GM21786 (cell line): ENCODE measurements around the gene COA6.
"Not testable (repeated sequence)": the region's sequence is repeated elsewhere in the genome, so short reads cannot be mapped to it uniquely, and the experiment has no call there.

ENCODE experiments used
- ATAC-seq: cut with Tn5 transposase; IDR thresholded peaks from one replicate; pipeline ENCODE4 v1.9.1; 2021; ENCODE audit not compliant: unreplicated experiment

The COA6 gene

DNA sequence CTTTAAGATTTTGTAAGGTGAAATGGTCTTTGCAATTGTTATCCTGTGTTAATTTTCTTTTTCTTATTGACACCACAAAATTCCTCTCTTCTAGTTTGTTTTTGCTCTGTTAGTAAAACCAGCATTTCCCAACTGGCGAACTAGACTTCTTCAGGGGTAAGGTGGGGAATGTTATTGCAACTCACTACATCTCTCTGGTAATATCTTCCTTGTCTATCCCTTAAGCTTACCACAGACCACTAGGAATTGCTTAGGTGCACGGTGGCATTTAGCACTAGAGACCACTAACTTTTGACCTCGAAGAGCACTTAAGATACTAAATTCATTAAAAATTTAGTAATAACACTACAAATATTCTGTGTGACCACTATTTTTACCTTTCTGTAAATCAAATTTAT is 4.2 kb upstream of the COA6 start:
- ATAC-seq = no peak

DNA sequence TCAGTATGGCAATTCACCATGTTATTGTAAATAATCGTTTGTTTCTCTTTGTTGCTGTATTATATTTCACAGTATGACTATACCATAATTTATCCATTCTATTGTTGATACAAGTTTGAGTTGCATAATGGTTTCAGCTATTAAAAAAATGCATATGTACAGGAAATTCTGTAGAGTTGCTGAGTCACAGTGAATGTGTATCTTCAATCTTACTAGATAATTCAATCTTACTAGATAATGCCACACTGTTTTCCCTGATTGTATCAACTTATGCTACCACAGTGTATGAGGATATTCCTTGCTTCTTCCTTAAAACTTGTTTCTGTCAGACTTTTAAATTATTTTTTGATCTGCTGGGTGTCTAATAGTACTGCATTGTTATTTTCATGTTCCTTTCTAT is 3.5 kb upstream of the COA6 start:
- ATAC-seq = no peak

DNA sequence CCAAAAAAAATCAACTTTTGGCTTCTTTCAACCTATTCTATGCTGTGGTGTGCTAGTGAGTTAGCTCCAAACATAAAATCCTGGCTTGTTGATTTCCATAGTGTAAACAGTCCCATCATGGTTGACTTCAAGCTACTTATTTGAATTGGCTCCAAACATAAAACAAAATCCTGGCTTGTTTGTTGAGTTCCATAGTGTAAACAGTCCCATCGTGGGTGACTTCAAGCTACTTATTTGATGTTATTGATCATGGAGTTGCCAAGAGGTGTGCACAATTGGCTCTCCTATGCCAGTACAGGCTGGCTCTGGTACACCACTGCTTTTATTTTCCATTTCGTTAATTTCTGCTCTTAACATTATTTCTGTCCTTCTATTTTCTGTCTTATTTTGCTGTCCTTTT is 1.8 kb upstream of the COA6 start:
- no peak for ATAC-seq

DNA sequence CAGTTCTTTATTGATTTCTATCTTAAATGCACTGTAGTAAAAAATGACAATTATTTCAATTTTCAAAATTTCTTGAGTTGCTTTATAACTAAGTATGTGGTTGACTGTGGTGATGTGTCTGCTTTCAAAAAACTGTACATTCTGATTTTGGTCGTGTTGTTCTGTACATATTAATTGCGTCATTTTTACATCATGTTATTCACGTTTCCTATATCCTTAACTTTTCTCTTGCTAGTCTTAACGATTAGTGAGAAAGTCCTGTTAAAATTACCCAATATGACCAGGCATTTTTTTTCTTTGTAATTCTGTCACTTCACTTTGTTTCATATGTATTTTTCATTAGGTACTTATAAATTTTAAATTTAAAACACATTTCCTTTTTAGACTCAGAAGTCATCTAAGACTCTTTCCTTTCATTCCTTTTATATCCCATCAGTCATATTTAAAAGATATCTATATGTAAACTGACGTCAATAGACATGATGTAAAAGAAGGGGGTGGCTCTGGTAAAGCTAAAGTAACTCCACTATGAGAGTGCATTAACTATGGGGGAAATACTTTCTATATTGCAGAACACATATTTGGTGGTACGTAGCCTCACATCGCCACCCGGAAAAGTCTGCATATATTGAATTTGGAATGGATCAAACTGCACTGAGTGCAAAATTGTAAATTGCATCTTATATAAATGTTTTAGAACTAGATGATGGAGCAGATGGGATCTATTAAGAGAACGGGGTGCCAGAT is 1.1 kb upstream of the COA6 start:
- ATAC-seq = no peak

DNA sequence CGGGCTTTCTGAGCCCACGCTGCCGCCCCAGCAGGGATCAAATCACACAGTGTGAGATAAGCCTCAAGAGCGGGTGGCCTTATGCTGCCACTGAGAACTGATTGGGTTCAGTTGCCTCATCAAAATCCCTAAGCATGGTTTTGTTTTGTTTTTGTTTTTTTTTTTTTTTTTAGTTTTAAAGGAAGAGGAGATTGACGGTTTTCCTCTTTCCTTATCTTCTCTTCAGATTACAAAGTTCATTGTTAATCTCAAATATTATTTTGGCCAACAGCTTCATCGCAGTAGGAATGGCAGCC is 651 bp downstream of the COA6 start:
- no peak for ATAC-seq

DNA sequence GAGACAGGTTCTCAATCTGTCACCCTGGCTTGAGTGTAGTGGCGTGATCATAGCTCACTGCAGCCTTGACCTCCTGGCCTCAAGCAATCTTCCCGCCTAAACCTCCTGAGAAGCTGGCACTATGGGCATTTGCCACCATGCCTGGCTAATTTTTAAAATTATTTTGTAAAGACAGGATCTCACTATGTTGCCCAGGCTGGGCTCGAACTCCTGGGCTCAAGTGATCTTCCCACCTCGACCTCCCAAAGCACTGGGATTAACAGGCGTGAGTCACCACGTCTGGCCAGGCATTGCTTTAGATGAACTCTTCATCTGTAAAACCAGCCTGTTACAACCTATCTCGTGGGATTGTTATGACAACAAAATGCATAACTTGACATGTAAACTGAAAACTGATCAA is 2.4 kb downstream of the COA6 start:
- no peak for ATAC-seq

DNA sequence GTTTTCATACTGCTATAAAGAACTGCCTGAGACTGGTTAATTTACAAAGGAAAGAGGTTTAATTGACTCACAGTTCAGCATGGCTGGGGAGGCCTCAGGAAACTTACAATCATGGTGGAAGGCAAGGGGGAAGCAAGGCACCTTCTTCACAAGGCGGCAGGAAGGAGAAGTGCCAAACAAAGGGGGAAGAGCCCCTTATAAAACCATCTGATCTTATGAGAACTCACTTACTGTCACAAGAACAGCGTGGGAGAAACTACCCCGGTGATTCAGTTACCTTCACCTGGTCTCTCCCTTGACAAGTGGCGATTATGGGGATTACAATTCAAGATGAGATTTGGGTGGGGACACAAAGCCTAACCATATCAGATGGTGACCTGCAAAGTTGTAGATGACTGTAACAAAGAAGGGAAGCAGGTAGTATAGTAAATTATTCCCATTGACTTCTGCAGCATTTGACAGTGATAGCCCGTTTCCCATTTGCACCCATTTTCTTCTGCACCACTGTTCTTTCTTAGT is 6.4 kb downstream of the COA6 start:
- ATAC-seq = not testable (repeated sequence)

DNA sequence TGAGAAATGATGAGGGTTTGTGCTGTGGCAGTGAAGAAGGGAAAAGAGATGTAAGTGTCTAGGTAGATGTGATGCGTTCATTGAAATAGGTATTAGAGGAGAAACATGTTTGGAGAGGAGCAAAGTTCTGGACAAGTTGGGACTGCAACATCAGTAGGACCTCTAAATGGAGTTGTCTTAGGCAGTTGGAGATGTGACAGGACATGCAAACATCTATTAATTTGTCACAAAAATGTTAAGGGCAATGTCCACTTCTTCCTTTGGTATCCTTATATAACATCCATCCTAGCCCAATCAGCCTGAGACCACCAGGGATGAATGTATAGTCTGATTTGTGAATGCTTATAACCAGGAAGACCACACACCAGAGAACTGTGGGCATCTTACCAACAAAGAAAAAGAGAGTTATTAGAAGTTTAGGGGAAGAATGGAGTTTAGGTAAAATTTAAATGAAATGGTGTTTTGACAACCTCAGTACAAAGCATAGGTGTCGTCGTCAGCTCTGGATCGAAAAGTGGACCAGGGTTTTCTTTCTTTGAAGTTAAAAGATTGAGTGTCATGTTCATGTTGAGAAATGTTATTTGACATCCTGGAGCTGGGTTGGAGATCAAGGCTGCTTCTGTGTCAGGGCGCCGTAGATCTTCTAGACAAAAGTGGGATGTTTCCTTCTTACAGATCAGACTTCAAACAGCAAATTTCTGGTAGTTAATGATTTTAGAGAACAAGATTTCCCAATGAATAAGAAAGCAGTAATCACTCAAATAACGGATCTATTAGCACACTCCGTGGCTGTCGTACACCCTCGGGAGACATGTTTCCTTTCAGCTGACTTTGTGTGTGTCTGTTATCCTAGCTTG is 8.7 kb downstream of the COA6 start:
- ATAC-seq = no peak

DNA sequence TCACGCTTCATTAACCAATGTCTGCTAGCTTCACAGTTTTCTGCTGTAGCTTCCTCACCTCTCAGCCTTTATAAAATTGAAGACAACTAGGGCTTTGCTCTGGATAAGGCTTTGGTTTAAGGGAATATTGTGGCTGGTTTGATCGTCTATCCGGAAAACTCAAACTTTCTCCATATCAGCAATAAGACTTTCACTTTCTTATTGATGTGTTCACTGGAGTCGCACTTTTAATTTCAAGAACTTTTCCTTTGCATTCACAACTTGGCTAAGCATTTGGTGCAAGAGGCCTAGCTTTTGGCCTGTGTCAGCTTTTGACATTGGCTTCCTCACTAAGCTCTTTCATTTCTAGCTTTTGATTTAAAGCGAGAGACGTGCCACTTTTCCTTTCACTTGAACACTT is 12.9 kb downstream of the COA6 start:
- no peak for ATAC-seq

DNA sequence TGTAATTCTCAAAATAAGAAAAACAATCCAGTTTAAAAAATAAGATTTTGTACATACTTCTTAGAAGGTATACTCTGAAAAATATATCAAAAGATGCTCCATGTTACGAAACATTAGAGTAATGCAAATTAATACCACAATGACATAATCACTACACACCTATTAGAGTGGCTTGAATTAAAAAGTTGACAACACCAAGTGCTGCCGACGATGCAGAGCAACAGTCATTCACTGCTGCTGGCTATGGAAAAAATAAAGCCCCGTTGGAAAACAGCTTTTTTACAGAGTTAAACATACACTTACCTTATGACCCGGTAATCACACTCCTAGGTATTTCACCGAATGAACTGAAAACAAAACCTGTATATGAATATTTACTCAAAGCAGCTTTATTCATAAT is 14.8 kb downstream of the COA6 start:
- no peak for ATAC-seq

DNA sequence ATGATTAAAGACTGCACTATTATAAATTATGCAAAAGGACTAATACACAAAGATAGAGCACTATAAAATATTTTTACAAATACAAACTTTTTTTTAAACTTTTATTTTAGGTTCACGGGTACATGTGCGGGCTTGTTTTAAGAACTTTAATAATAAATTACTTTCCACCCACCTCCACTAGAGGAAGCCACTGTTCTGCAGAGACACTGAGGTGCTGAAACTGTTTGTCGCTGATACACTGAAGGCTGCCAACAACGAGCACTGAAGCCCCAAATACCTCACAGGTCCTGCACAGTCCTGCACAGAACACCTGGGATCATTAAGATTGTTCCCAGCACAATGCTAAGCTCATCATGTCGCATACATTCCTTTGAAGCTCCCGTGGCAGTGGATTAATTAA is 19.9 kb downstream of the COA6 start:
- ATAC-seq = no peak

DNA sequence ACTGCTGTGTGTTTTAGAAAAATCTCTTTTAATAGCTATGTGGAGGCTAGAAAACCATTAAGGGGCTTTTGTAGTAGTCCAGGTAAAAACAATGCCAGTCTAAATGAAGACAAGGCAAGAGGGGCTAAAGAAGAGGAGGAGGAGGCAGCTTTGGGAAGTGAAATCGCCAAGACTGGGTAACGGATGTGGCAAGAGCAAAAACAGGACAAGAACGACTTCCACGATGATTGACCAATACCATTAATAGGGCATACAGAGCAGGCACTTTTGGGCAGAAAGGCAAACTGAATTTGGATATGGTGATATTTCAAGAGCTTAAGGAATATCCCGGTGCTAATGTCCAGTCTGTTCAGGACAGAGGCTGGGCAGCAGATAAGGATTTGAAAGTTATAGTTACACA is 22.0 kb downstream of the COA6 start:
- no peak for ATAC-seq

DNA sequence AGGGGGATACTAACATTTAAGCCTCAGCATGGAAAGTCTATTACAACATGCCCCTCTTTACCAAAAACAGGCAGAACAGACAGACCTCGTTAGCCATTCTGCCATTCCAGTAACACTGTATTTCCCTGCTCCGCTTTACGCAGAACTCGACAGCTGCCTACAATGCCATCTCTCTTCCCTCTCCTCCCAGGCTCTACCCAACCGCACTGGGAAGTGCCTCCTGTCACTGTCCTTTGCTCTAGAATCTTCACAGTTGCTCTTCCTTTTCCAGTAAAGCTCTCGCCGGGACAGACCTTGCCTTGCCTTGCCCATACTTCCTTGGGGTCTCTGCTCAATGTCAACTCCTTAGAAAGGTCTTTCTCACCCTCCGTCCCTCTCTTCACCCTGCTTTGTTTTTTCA is 22.8 kb downstream of the COA6 start:
- no peak for ATAC-seq

DNA sequence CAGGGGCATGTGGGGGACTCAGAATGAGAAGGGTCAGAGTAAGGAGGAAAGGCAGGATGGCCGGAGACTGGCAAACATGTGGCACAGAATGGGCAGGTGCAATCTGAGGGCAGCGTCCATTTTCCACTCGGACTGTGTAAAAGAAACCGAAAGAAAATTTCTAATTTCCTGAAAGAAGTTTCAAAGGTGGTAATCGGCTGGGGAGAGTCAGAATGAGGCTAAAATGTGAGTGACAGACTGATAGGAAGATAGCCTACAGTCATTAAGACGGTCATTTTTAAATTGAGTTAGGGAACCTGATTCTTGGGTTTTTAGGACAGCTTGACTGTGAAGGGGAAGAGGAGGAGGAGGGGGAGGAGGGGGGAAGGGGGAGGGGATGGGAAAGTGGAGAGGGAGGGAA is 23.6 kb downstream of the COA6 start:
- no peak for ATAC-seq

DNA sequence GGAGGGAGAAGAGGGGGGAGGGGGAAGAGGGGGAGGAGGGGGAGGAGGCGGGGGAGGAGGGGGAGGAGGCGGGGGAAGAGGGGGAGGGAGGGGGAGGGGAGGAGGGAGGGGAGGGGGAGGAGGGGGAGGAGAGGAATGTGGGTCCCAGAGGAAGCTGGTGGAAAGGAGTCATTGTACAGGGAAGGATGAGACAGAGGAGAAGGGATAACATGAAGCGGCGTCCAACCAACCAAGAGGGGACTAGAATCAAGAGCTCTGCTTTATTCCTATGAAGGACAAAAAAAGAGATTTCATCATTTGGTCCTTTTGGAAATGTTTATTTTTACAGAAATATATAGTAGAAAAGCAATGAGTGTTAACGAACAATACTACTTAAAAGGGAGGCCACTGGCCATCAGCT is 24.5 kb downstream of the COA6 start:
- ATAC-seq = no peak

DNA sequence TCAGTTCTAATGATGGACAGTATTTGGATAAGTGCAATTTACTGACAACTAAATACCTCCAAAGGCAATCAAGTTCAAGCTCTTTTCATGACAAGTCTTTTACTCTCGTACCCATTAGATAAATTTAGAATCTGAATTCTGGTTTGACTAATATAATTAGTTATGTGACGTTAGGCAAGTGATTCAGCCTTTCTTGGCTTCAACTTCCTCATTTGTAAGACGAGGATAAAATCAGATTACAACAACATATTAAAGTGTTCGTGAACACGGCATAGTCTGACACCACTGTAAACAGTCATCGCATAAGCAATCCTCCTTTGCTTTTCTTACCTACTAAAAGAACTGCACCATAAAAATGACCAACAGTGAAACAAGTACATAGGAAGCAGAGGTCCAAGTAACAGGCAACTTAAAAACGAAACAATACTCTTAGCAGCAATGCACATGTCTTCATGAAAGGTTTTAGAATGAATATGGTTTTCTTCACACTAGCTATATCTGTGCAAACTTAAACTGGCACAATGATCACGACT is 25.7 kb downstream of the COA6 start:
- ATAC-seq = peak; percentile 71

DNA sequence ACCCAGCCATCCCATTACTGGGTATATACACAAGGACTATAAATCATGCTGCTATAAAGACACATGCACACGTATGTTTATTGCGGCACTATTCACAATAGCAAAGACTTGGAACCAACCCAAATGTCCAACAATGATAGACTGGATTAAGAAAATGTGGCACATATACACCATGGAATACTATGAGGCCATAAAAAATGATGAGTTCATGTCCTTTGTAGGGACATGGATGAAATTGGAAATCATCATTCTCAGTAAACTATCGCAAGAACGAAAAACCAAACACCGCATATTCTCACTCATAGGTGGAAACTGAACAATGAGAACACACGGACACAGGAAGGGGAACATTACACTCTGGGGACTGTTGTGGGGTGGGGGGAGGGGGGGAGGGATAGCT is 26.3 kb downstream of the COA6 start:
- not testable (repeated sequence) for ATAC-seq

DNA sequence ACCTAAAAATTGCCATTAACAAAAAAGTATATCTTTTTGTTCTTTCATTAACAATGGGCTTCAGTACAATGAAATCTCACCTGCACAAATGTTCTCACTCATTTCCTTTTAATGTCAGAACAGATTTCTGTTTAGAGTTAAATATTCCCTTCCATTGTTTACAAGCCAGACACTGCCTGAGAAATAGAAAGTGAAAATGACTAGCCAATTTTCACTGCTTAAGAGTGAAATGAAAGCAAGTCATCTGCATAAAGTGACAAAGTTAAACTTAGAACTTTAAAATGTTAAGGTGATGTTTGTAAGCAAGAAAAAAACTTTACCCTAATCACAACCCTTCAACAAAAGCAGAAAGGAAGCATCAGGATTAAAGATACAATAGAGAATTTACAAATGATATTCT is 27.5 kb downstream of the COA6 start:
- no peak for ATAC-seq

DNA sequence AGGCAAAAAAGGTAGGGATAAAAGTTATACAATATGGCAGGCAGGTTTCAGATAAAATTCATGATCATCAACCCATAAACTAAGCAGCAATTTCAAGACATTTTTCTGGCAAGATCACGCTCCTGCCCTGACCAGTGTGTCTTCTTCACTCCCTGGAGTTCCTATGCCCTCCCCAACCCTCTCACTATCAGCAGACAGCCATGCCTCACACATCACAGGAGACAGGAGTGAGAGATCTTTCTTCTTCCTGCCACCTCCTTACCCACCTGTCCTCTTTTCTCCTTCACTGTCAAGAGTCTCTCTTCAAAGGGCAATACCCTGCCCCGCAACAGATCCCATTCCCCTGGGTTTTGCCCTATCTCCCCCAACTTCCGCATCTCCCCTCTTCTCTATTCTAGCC is 28.4 kb downstream of the COA6 start:
- ATAC-seq = no peak

DNA sequence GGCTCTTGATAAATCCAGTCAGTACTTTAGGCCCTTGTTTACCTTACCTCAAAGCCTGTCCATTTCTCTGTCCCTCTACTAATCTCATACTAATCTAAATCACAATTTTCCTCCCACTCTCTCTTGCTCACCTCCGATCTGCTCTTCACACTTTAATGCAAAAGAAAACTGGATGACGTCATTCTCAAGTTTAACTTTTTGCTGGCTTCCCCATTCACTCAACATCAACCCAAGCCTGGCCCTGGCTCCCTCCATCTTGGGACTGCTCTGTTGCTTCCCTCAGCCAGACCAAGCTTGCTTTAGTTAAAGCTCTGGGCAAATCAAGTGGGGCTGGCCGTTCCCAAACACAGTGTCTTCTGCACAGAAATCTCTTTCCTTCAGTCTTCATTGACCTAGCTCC is 29.7 kb downstream of the COA6 start:
- no peak for ATAC-seq

DNA sequence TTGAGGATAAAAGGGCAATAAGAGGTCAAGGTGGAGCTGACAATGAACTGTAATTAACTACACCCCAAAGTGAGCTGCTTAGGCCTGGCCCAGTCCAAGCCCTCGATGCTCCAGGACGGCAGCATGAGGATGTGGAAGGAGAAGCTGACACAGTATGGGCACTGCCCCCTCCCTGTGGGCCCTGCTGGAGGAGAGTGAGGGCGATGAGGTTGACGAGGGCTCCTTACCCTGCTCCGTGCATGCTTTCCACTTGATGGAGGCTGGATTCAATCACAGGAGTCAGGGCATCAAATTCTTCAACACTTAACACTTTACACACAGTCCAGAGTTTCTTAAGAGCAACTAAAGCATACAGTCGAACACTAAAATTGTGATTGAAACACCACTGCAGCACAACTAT is 32.4 kb downstream of the COA6 start:
- ATAC-seq = no peak

DNA sequence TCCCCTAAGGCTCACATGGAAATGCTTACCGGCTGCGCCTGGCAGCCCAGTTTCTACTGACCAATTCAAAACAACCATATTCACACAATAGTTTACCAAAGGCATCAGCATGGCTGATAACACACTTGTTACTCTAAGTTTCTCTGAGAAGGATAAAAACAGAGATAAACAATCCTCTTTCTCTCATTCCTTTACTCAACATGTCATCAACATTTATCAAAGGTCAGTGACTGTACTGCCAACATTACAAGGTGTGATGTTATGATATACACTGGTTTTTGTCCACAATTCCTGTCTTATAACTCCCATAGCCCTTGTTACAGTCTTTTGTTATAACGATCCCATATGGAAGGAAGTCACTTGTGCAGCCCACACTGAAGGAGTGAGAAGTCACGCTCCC is 33.6 kb downstream of the COA6 start:
- ATAC-seq = no peak
